Measurements from ENCODE around the gene GFOD1. TPM values are rescaled to one million over a fixed set of nuclear protein-coding genes. Genes with fewer than 3 reads are reported as not detected.

GFOD1 gene
- total RNA-seq, 1 donor from 2014 or later = 0.81 TPM

GRCh38 chr6:13406781-13407180, 80.6 kb downstream of the GFOD1 start:
- peaks cover 2% of the 10 kb centered on the region for H3K27me3 Mint-ChIP-seq
- H3K27ac Mint-ChIP-seq = no peak overlapping the region
- H3K36me3 Mint-ChIP-seq (ENCODE audit: insufficient read depth) = no peaks in the 10 kb centered on the region
- DNase-seq (ENCODE audit: low spot score, unreplicated experiment) = no peak
- peaks cover 5% of the 10 kb centered on the region for H3K4me1 Mint-ChIP-seq (ENCODE audit: low read depth)
- no peaks in the 10 kb centered on the region for H3K9me3 Mint-ChIP-seq (ENCODE audit: low read depth)
- no peak overlapping the region for H3K4me3 Mint-ChIP-seq (ENCODE audit: low read depth)
- no peak for TF ChIP-seq CTCF (IDR thresholded peaks at IDR 0.05; ENCODE audit: unreplicated experiment)

- no peak for DNase-seq (ENCODE audit: low spot score, unreplicated experiment)
- TF ChIP-seq CTCF (IDR thresholded peaks at IDR 0.05; ENCODE audit: unreplicated experiment) = no peak
- H3K36me3 Mint-ChIP-seq (ENCODE audit: insufficient read depth) = no peaks in the 10 kb centered on the region
- no peak overlapping the region for H3K4me3 Mint-ChIP-seq (ENCODE audit: low read depth)
- peaks cover 5% of the 10 kb centered on the region for H3K4me1 Mint-ChIP-seq (ENCODE audit: low read depth)
- H3K27ac Mint-ChIP-seq = no peak overlapping the region
- H3K9me3 Mint-ChIP-seq (ENCODE audit: low read depth) = no peaks in the 10 kb centered on the region
- H3K27me3 Mint-ChIP-seq = peaks cover 2% of the 10 kb centered on the region
Measured at GRCh38 chr6:13405961-13406477, 81.4 kb downstream of the GFOD1 start.

- DNase-seq (ENCODE audit: low spot score, unreplicated experiment) = no peak
- peaks cover 2% of the 10 kb centered on the region for H3K4me1 Mint-ChIP-seq (ENCODE audit: low read depth)
- no peak overlapping the region for H3K27ac Mint-ChIP-seq
- H3K9me3 Mint-ChIP-seq (ENCODE audit: low read depth) = no peaks in the 10 kb centered on the region
- TF ChIP-seq CTCF (IDR thresholded peaks at IDR 0.05; ENCODE audit: unreplicated experiment) = no peak
- no peaks in the 10 kb centered on the region for H3K27me3 Mint-ChIP-seq
- H3K4me3 Mint-ChIP-seq (ENCODE audit: low read depth) = no peak overlapping the region
- no peaks in the 10 kb centered on the region for H3K36me3 Mint-ChIP-seq (ENCODE audit: insufficient read depth)
Measured at GRCh38 chr6:13404892-13405254, 82.5 kb downstream of the GFOD1 start.

- H3K27me3 Mint-ChIP-seq = peaks cover 3% of the 10 kb centered on the region
- peaks cover 2% of the 10 kb centered on the region for H3K4me1 Mint-ChIP-seq (ENCODE audit: low read depth)
- H3K36me3 Mint-ChIP-seq (ENCODE audit: insufficient read depth) = no peaks in the 10 kb centered on the region
Measured at GRCh38 chr6:13404228-13404891, 83.0 kb downstream of the GFOD1 start.

GRCh38 chr6:13402711-13403110, 84.7 kb downstream of the GFOD1 start:
- Mint-ChIP-seq H3K27ac (no peak overlapping the region), H3K4me1 (ENCODE audit: low read depth) (peaks cover 6% of the 10 kb centered on the region), H3K27me3 (peaks cover 4% of the 10 kb centered on the region), H3K9me3 (ENCODE audit: low read depth) (no peaks in the 10 kb centered on the region), H3K36me3 (ENCODE audit: insufficient read depth) (no peaks in the 10 kb centered on the region), H3K4me3 (ENCODE audit: low read depth) (no peak overlapping the region)
- TF ChIP-seq CTCF (IDR thresholded peaks at IDR 0.05; ENCODE audit: unreplicated experiment) = no peak
- no peak for DNase-seq (ENCODE audit: low spot score, unreplicated experiment)

More at GRCh38 chr6:13404228-13404891, 83.0 kb downstream of the GFOD1 start:
- no peak for TF ChIP-seq CTCF (IDR thresholded peaks at IDR 0.05; ENCODE audit: unreplicated experiment)
- DNase-seq (ENCODE audit: low spot score, unreplicated experiment) = no peak
- Mint-ChIP-seq H3K27ac (no peak overlapping the region), H3K4me3 (ENCODE audit: low read depth) (no peak overlapping the region), H3K9me3 (ENCODE audit: low read depth) (no peaks in the 10 kb centered on the region)

Measured in progenitor cell of endocrine pancreas (in vitro differentiated cells).